Measurements from ENCODE around the gene NPAS3.

DNA sequence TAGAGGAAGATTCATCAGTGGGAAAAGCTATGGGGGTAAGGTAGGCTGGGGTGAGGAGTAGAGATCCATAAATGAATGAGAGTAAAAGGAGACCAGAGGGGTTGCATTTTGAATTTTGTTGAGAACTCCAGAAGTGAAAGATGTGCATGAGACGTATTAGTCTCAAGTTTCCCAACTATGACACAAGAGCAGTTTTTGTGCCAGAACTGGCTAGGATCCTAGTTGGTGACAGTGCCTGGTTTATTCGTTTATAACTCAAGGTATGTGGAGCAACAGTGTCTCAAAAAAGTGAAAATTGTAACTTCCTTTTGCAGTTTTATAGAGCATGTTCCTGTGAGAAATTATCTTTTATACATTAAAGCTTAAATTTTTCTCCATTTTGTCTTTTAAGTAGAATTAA is 377.0 kb downstream of the NPAS3 start:
- TF ChIP-seq, protein P1, sequence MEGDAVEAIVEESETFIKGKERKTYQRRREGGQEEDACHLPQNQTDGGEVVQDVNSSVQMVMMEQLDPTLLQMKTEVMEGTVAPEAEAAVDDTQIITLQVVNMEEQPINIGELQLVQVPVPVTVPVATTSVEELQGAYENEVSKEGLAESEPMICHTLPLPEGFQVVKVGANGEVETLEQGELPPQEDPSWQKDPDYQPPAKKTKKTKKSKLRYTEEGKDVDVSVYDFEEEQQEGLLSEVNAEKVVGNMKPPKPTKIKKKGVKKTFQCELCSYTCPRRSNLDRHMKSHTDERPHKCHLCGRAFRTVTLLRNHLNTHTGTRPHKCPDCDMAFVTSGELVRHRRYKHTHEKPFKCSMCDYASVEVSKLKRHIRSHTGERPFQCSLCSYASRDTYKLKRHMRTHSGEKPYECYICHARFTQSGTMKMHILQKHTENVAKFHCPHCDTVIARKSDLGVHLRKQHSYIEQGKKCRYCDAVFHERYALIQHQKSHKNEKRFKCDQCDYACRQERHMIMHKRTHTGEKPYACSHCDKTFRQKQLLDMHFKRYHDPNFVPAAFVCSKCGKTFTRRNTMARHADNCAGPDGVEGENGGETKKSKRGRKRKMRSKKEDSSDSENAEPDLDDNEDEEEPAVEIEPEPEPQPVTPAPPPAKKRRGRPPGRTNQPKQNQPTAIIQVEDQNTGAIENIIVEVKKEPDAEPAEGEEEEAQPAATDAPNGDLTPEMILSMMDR (IDR thresholded peaks at IDR 0.05; ENCODE audit: borderline replicate concordance, extremely low read depth, low read length, poor library complexity, severe bottlenecking) = no peak
- TF ChIP-seq EZH2 (IDR thresholded peaks at IDR 0.05; ENCODE audit: borderline replicate concordance, low read depth, low read length, severe bottlenecking) = no peak

Data from DND-41 (cell line).